IMR-90 (cell line): ENCODE measurements around the gene PFKL. TPM values are rescaled to one million over a fixed set of nuclear protein-coding genes. Genes with fewer than 3 reads are reported as not detected.

Experiments
- ATAC-seq: fragments of 200-7000 bp; cut with Tn5 transposase; 2 replicates; pipeline ENCODE4 v1.9.1; 2020; ENCODE audit warnings: low read depth, mild to moderate bottlenecking, moderate library complexity
- BruUV-seq: library from RNA; stranded (reverse); fragments of 400-500 nt; replicated peaks from 2 replicates; lab custom pipeline; 2021; lab: Mats Ljungman, UMichigan
- CTCF ChIA-PET: fragments of 300-600 bp; formaldehyde crosslinking; extraction: SDS; loops from one replicate; lab custom pipeline; 2021; ENCODE audit warnings: antibody characterized with exemption; lab: Yijun Ruan, JAX
- POLR2A ChIA-PET: fragments of 300-600 bp; sonication (Branson Sonifier 250); formaldehyde crosslinking; loops from one replicate; lab custom pipeline; 2022; ENCODE audit warnings: antibody characterized with exemption; ENCODE audit not compliant: unreplicated experiment; lab: Charles Lee
- DNase-seq: peaks from one replicate; pipeline ENCODE4 v3.0.0; 2013
- H2AFZ ChIP-seq: replicated peaks from 2 replicates; pipeline ENCODE3; 2013; ENCODE audit warnings: low read length, mild to moderate bottlenecking; ENCODE audit not compliant: poor library complexity
- H2AK5ac ChIP-seq: 2 replicates; pipeline ENCODE4 v1.6.1; 2013; ENCODE audit warnings: low read depth, low read length, inconsistent platforms
- H2AK9ac ChIP-seq: replicated peaks from 2 replicates; pipeline ENCODE3; 2013; ENCODE audit warnings: mild to moderate bottlenecking, low read depth, low read length, moderate library complexity; ENCODE audit not compliant: poor library complexity
- H2BK120ac ChIP-seq: 2 replicates; pipeline ENCODE4 v1.6.1; 2013; ENCODE audit warnings: low read depth, low read length, inconsistent platforms
- H2BK15ac ChIP-seq: 3 replicates; pipeline ENCODE4 v1.6.1; 2013; ENCODE audit warnings: low read depth, low read length, inconsistent platforms
- H2BK20ac ChIP-seq: 2 replicates; pipeline ENCODE4 v1.6.1; 2013; ENCODE audit warnings: low read depth, mild to moderate bottlenecking, inconsistent platforms, low read length, moderate library complexity
- H2BK5ac ChIP-seq: 2 replicates; pipeline ENCODE4 v1.6.1; 2013; ENCODE audit warnings: mild to moderate bottlenecking, low read depth, low read length, inconsistent platforms; ENCODE audit not compliant: poor library complexity, severe bottlenecking
- H3K14ac ChIP-seq: replicated peaks from 2 replicates; pipeline ENCODE4 v1.6.1; 2013; ENCODE audit warnings: low read depth, low read length, inconsistent platforms
- H3K18ac ChIP-seq: 2 replicates; pipeline ENCODE4 v1.6.1; 2013; ENCODE audit warnings: low read depth, low read length, control low read depth
- H3K23ac ChIP-seq: 2 replicates; pipeline ENCODE4 v1.6.1; 2013; ENCODE audit warnings: low read depth, low read length, inconsistent platforms
- H3K27ac ChIP-seq: 2 replicates; pipeline ENCODE4 v1.5.1; 2013; ENCODE audit warnings: mild to moderate bottlenecking, control low read depth, low read length; ENCODE audit not compliant: insufficient read depth
- H3K27me3 ChIP-seq: 2 replicates; pipeline ENCODE4 v1.6.1; 2013; ENCODE audit warnings: low read length; ENCODE audit not compliant: control insufficient read depth, insufficient read depth
- H3K36me3 ChIP-seq: 2 replicates; pipeline ENCODE4 v1.6.1; 2013; ENCODE audit warnings: low read length, mixed read lengths; ENCODE audit not compliant: control insufficient read depth, insufficient read depth
- H3K4ac ChIP-seq: 2 replicates; pipeline ENCODE4 v1.6.1; 2013; ENCODE audit warnings: low read depth, low read length, inconsistent platforms
- H3K4me1 ChIP-seq: 2 replicates; pipeline ENCODE4 v1.6.1; 2013; ENCODE audit warnings: low read length, mixed read lengths; ENCODE audit not compliant: control insufficient read depth, insufficient read depth
- H3K4me2 ChIP-seq: 2 replicates; pipeline ENCODE4 v1.6.1; 2013; ENCODE audit warnings: low read depth, mild to moderate bottlenecking, control low read depth, low read length, moderate library complexity
- H3K4me3 ChIP-seq: 2 replicates; pipeline ENCODE4 v1.5.1; 2013; ENCODE audit warnings: low read depth, mild to moderate bottlenecking, control low read depth, low read length, moderate library complexity; ENCODE audit not compliant: insufficient read depth
- H3K56ac ChIP-seq: 2 replicates; pipeline ENCODE4 v1.6.1; 2013; ENCODE audit warnings: low read length, inconsistent platforms; ENCODE audit not compliant: insufficient read depth; ENCODE audit errors: extremely low read depth
- H3K79me1 ChIP-seq, 2 experiments: 2 replicates each; pipeline ENCODE4 v1.6.1; 2013; ENCODE audit warnings: low read length in 2 of 2, inconsistent platforms in 1 of 2, low read depth in 1 of 2
- H3K9ac ChIP-seq: 2 replicates; pipeline ENCODE4 v1.6.1; 2013; ENCODE audit warnings: low read depth, low read length, control low read depth
- H3K9me1 ChIP-seq: 2 replicates; pipeline ENCODE4 v1.6.1; 2013; ENCODE audit warnings: low read length, inconsistent platforms; ENCODE audit not compliant: insufficient read depth
- H3K9me3 ChIP-seq: 2 replicates; pipeline ENCODE4 v1.6.1; 2013; ENCODE audit warnings: low read length; ENCODE audit not compliant: control insufficient read depth, insufficient read depth
- H4K20me1 ChIP-seq: 2 replicates; pipeline ENCODE4 v1.6.1; 2013; ENCODE audit warnings: low read length, inconsistent platforms; ENCODE audit not compliant: insufficient read depth
- H4K5ac ChIP-seq: 2 replicates; pipeline ENCODE4 v1.6.1; 2013; ENCODE audit warnings: mild to moderate bottlenecking, low read depth, low read length, control low read depth
- H4K8ac ChIP-seq, 2 experiments: 2 replicates each; pipeline ENCODE4 v1.6.1; 2013; ENCODE audit warnings: low read depth in 2 of 2, low read length in 2 of 2, control low read depth in 1 of 2, inconsistent platforms in 1 of 2
- H4K91ac ChIP-seq: 2 replicates; pipeline ENCODE4 v1.6.1; 2013; ENCODE audit warnings: low read depth, low read length, inconsistent platforms; ENCODE audit not compliant: insufficient read depth
- BHLHE40 ChIP-seq: fragments of 150-350 bp; IDR thresholded peaks from 2 replicates; pipeline ENCODE4 v1.6.1; 2016; ENCODE audit warnings: mild to moderate bottlenecking, low read depth, low read length
- CEBPB ChIP-seq: IDR thresholded peaks from 2 replicates; pipeline ENCODE4 v1.6.1; 2012; ENCODE audit warnings: low read depth, low read length, improper control_type of control experiment
- CHD1 ChIP-seq: IDR thresholded peaks from 2 replicates; pipeline ENCODE4 v1.6.1; 2012; ENCODE audit warnings: low read depth, low read length, improper control_type of control experiment
- CTCF ChIP-seq: conservative IDR thresholded peaks from 2 replicates; pipeline ENCODE4 v1.5.1; 2012; ENCODE audit warnings: mild to moderate bottlenecking, low read depth, low read length, improper control_type of control experiment
- FOS ChIP-seq: fragments of 150-350 bp; IDR thresholded peaks from 2 replicates; pipeline ENCODE4 v1.6.1; 2016; ENCODE audit warnings: low read depth, low read length
- MAFK ChIP-seq: IDR thresholded peaks from 2 replicates; pipeline ENCODE4 v1.6.1; 2012; ENCODE audit warnings: low read depth, low read length, improper control_type of control experiment
- MAZ ChIP-seq: IDR thresholded peaks from 2 replicates; pipeline ENCODE4 v1.6.1; 2012; ENCODE audit warnings: low read depth, mild to moderate bottlenecking, low read length, improper control_type of control experiment, moderate library complexity, borderline replicate concordance
- MXI1 ChIP-seq: IDR thresholded peaks from 2 replicates; pipeline ENCODE4 v1.6.1; 2012; ENCODE audit warnings: low read depth, mild to moderate bottlenecking, low read length, moderate library complexity, borderline replicate concordance
- NFE2L2 ChIP-seq: fragments of 150-350 bp; IDR thresholded peaks from 2 replicates; pipeline ENCODE4 v1.6.1; 2016; ENCODE audit warnings: low read depth, mild to moderate bottlenecking, low read length
- POLR2A ChIP-seq: IDR thresholded peaks from 2 replicates; pipeline ENCODE4 v1.6.1; 2012; ENCODE audit warnings: mild to moderate bottlenecking, low read depth, low read length
- RAD21 ChIP-seq: IDR thresholded peaks from 2 replicates; pipeline ENCODE4 v1.6.1; 2012; ENCODE audit warnings: low read length, improper control_type of control experiment
- RCOR1 ChIP-seq: IDR thresholded peaks from 2 replicates; pipeline ENCODE4 v1.6.1; 2012; ENCODE audit warnings: mild to moderate bottlenecking, low read length, improper control_type of control experiment; ENCODE audit not compliant: insufficient replicate concordance
- RFX5 ChIP-seq: IDR thresholded peaks from 2 replicates; pipeline ENCODE4 v1.8.0; 2012; ENCODE audit warnings: low read depth, mild to moderate bottlenecking, low read length, moderate library complexity
- SMC3 ChIP-seq: fragments of 150-350 bp; IDR thresholded peaks from 2 replicates; pipeline ENCODE4 v1.6.1; 2016; ENCODE audit warnings: low read depth, mild to moderate bottlenecking, antibody characterized with exemption, low read length, moderate library complexity
- USF2 ChIP-seq: fragments of 150-350 bp; IDR thresholded peaks from 2 replicates; pipeline ENCODE4 v1.6.1; 2017; ENCODE audit warnings: mild to moderate bottlenecking, antibody characterized with exemption, low read length, low read depth
- WGBS, 2 experiments: methylation state at CpG; one replicate each; pipeline versions ENCODE4 v1.1.5 to v1.1.7; 2013; ENCODE audit warnings: missing lambda C conversion rate in 2 of 2; ENCODE audit not compliant: insufficient read length in 1 of 2; ENCODE audit errors: extremely low coverage in 2 of 2; 5-methylcytosine and 5-hydroxymethylcytosine counted together
- dilution Hi-C: fragments of 300-500 bp; cut with HindIII; formaldehyde crosslinking; loops from one replicate; pipeline ENCODE4 v1.14.3; 2018; ENCODE audit warnings: low sequenced_read_pairs; ENCODE audit not compliant: unreplicated experiment
- in situ Hi-C: fragments of 300-500 bp; cut with MboI; formaldehyde crosslinking; loops from 3 replicates; pipeline ENCODE4 v1.14.3; 2019; ENCODE audit warnings: low sequenced_read_pairs, inconsistent platforms, mixed read lengths
- intact Hi-C: fragments of 100-400 bp; cut with micrococcal nuclease; formaldehyde crosslinking; loops from 2 replicates; pipeline ENCODE4 v1.10.0; 2022
- polyA plus RNA-seq, 3 experiments: library from polyadenylated mRNA; depleted of rRNA; stranded (reverse); fragments of >200 nt; gene quantifications; 2 replicates each; pipeline ENCODE4 v1.2.3, GENCODE V29; 2012; ENCODE audit warnings: low replicate concordance in 1 of 3
- total RNA-seq: library from RNA; depleted of rRNA; stranded (reverse); fragments of >200 nt; gene quantifications from 2 replicates; pipeline ENCODE4 v1.2.3, GENCODE V29; 2012
- TF ChIP-seq, protein P1 (sequence below): fragments of 150-350 bp; IDR thresholded peaks from 2 replicates; pipeline ENCODE4 v1.6.1; 2016; ENCODE audit warnings: low read depth, mild to moderate bottlenecking, low read length, moderate library complexity, borderline replicate concordance

PFKL gene
- total and polyA plus RNA-seq, 2 of the 4 experiments (the other 2 are of a cell fraction), result 103 to 126 TPM

DNA sequence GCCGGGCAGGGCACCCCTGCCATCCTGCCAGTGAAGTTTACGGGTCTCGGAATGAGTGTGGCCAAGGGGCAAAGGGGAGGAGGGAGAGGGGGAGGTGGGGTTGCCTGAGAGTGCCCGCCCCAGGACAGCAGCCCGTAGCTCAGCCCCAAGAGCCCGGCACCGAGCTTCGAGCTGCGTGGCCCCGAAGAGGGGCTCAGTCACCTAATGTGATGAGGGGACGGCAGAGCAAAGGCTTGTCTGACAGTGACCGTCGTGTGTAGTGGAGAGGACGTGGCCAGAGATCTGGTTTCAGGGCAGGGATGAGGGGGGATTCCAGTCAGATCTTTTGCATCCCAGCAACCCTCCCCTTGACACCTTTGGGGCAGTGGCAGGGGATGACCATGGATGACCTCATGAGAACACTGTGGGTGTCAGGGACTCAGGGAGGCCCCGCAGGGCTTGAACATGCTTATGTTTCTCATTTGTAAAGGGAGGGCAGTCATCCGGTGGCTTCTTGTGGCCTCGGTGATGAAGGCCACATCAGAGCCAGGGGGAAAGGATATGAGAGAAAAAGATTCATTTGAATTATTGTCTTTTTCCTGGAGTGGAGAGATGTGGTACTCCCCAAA lies 52.5 kb downstream of the PFKL start:
- ChIA-PET CTCF (interaction anchor here (0.6 to 0.7 kb wide), 2 partner anchors 361 to 540 kb away, joined by 3 read pairs; no protein-coding TSS in a partner anchor), POLR2A (no interaction called here)
- Histone ChIP-seq H3K14ac (no peak overlapping the region), H2BK20ac (no peak overlapping the region), H2BK5ac (no peak overlapping the region), H2AFZ (no peak overlapping the region), H3K23ac (no peak overlapping the region), H3K79me1 (no peaks in the 10 kb centered on the region), H3K9me1 (no peaks in the 10 kb centered on the region), H3K27me3 (peaks cover 55% of the 10 kb centered on the region), H3K4ac (no peak overlapping the region), H3K4me1 (no peaks in the 10 kb centered on the region), H4K91ac (no peak overlapping the region), H2BK120ac (no peak overlapping the region), H2AK5ac (no peak overlapping the region), H3K27ac (no peak overlapping the region), H3K9ac (no peak overlapping the region), H3K4me2 (no peak overlapping the region), H3K56ac (no peak overlapping the region), H2BK15ac (no peak overlapping the region), H3K18ac (no peak overlapping the region), H4K5ac (no peak overlapping the region), H2AK9ac (no peak overlapping the region), H3K4me3 (no peak overlapping the region), H4K8ac (no peak overlapping the region), H3K36me3 (no peaks in the 10 kb centered on the region), H4K20me1 (no peaks in the 10 kb centered on the region), H3K9me3 (peaks cover 2% of the 10 kb centered on the region; the same call in 1 of the 2 replicates)
- TF ChIP-seq RFX5 (no peak), RCOR1 (no peak), RAD21 (no peak), CHD1 (no peak), FOS (no peak), CEBPB (no peak), BHLHE40 (no peak), SMC3 (no peak), NFE2L2 (no peak), MAZ (no peak), CTCF (no peak), POLR2A (no peak), MAFK (no peak), USF2 (no peak), MXI1 (no peak)
- TF ChIP-seq, protein P1, sequence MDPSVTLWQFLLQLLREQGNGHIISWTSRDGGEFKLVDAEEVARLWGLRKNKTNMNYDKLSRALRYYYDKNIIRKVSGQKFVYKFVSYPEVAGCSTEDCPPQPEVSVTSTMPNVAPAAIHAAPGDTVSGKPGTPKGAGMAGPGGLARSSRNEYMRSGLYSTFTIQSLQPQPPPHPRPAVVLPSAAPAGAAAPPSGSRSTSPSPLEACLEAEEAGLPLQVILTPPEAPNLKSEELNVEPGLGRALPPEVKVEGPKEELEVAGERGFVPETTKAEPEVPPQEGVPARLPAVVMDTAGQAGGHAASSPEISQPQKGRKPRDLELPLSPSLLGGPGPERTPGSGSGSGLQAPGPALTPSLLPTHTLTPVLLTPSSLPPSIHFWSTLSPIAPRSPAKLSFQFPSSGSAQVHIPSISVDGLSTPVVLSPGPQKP, result no peak
- WGBS, 2 experiments, result 63% methylated on average over 7 of the region's 17 CpGs; no CpG with 5 or more reads in 1 of the 2 experiments
- intact Hi-C loops, result no loop called here
- dilution Hi-C loops, result no loop called here
- DNase-seq (no peak), ATAC-seq (no peak)
- in situ Hi-C loops, result no loop called here
- no TSS peak for BruUV-seq
